GM12878 (cell line): ENCODE results near the gene SEMA5B. TPM values are rescaled to one million over a fixed set of nuclear protein-coding genes. Genes with fewer than 3 reads are reported as not detected.

Experiments
- ATAC-seq: fragments of 200-7000 bp; cut with Tn5 transposase; 3 replicates; pipeline ENCODE4 v1.9.1; 2020; ENCODE audit warnings: mild to moderate bottlenecking, moderate library complexity
- BruUV-seq: library from RNA; stranded (reverse); fragments of 400-500 nt; replicated peaks from 2 replicates; lab custom pipeline; 2021; lab: Mats Ljungman, UMichigan
- CTCF ChIA-PET: fragments of 300-600 bp; sonication (Branson Sonifier 250); formaldehyde crosslinking; extraction: SDS; loops from one replicate; lab custom pipeline; 2021; ENCODE audit warnings: inconsistent platforms; lab: Yijun Ruan, JAX
- POLR2A ChIA-PET: fragments of 350-600 bp; formaldehyde crosslinking; extraction: SDS; loops from one replicate; lab custom pipeline; 2021; ENCODE audit warnings: inconsistent platforms; lab: Charles Lee
- RAD21 ChIA-PET: fragments of 300-600 bp; sonication (Branson Sonifier 250); formaldehyde crosslinking; loops from one replicate; lab custom pipeline; 2023; ENCODE audit warnings: antibody characterized with exemption; ENCODE audit not compliant: unreplicated experiment; lab: Charles Lee
- SMC1A ChIA-PET: fragments of 300-600 bp; sonication (Branson Sonifier 250); formaldehyde crosslinking; loops from one replicate; lab custom pipeline; 2023; ENCODE audit not compliant: unreplicated experiment, uncharacterized antibody; lab: Charles Lee
- DNase-seq: peaks from one replicate; pipeline ENCODE4 v3.0.0-alpha.2; 2011; ENCODE audit warnings: low read depth, low spot score
- FAIRE-seq: peaks from 3 replicates; lab custom pipeline; 2011; peaks lifted over from hg19 to GRCh38; lab: Jason Lieb, UNC
- H2AFZ ChIP-seq: 2 replicates; pipeline ENCODE4 v1.6.0; 2011; ENCODE audit warnings: low read depth, low read length, control low read depth; ENCODE audit not compliant: control insufficient read depth
- H3K27ac ChIP-seq: 2 replicates; pipeline ENCODE4 v1.5.1; 2011; ENCODE audit warnings: control low read depth; ENCODE audit not compliant: control insufficient read depth, insufficient read depth
- H3K27me3 ChIP-seq, 2 experiments: replicated peaks in 1 of 2; 2 replicates each; pipeline versions ENCODE4 v1.6.0 to v1.6.1; 2011; ENCODE audit warnings: low read length in 1 of 2; ENCODE audit not compliant: control insufficient read depth in 2 of 2, insufficient read depth in 2 of 2
- H3K36me3 ChIP-seq, 2 experiments: 2 replicates each; pipeline ENCODE4 v1.5.1; 2011; ENCODE audit warnings: low read length in 1 of 2; ENCODE audit not compliant: control insufficient read depth in 2 of 2, insufficient read depth in 2 of 2
- H3K4me1 ChIP-seq: 2 replicates; pipeline ENCODE4 v1.6.1; 2011; ENCODE audit warnings: mild to moderate bottlenecking, low read length, moderate library complexity, mixed read lengths; ENCODE audit not compliant: control insufficient read depth, insufficient read depth
- H3K4me2 ChIP-seq: 2 replicates; pipeline ENCODE4 v1.6.0; 2011; ENCODE audit warnings: control low read depth; ENCODE audit not compliant: control insufficient read depth, insufficient read depth
- H3K4me3 ChIP-seq: fragments of 200-600 bp; sonication (generic); 2 replicates; pipeline ENCODE4 v1.5.1; 2016
- H3K79me2 ChIP-seq: 2 replicates; pipeline ENCODE4 v1.6.0; 2011; ENCODE audit warnings: low read length; ENCODE audit not compliant: control insufficient read depth, insufficient read depth
- H3K9ac ChIP-seq: 2 replicates; pipeline ENCODE4 v1.8.0; 2011; ENCODE audit warnings: low read length, control low read depth, mixed read lengths; ENCODE audit not compliant: control insufficient read depth, insufficient read depth
- H3K9me3 ChIP-seq: replicated peaks from 3 replicates; pipeline ENCODE4 v1.5.1; 2011; ENCODE audit warnings: mild to moderate bottlenecking, low read length; ENCODE audit not compliant: control insufficient read depth, insufficient read depth
- H4K20me1 ChIP-seq: 2 replicates; pipeline ENCODE4 v1.6.0; 2011; ENCODE audit not compliant: control insufficient read depth, insufficient read depth
- HSF1 ChIP-seq: fragments of 150-350 bp; IDR thresholded peaks from 2 replicates; pipeline ENCODE4 v1.6.1; 2014; ENCODE audit warnings: mild to moderate bottlenecking, low read depth, low read length
- RELA ChIP-seq: fragments of 450-650 bp; IDR thresholded peaks from 2 replicates; pipeline ENCODE4 v1.8.0; 2014; ENCODE audit warnings: borderline replicate concordance; ENCODE audit not compliant: partially characterized antibody
- STAT3 ChIP-seq: IDR thresholded peaks from 2 replicates; pipeline ENCODE4 v1.6.1; 2011; ENCODE audit warnings: low read depth, low read length, improper control_type of control experiment
- ZNF592 ChIP-seq: fragments of 450-650 bp; IDR thresholded peaks from 2 replicates; pipeline ENCODE4 v1.6.1; 2017; ENCODE audit warnings: mild to moderate bottlenecking, moderate library complexity
- WGBS: methylation state at CpG from one replicate; pipeline ENCODE4 v1.1.6; 2016; ENCODE audit warnings: low lambda C conversion rate; ENCODE audit not compliant: insufficient replicate concordance, insufficient coverage; ENCODE audit errors: missing lambda C conversion rate; 5-methylcytosine and 5-hydroxymethylcytosine counted together
- in situ Hi-C: fragments of 300-500 bp; cut with MboI; formaldehyde crosslinking; loops from 9 replicates; pipeline ENCODE4 v1.14.3; 2018; ENCODE audit warnings: mixed read lengths
- intact Hi-C: fragments of 100-400 bp; cut with micrococcal nuclease; formaldehyde crosslinking; loops from one replicate; pipeline ENCODE4 v1.14.2; 2022; ENCODE audit not compliant: unreplicated experiment
- polyA plus RNA-seq, 11 experiments: library from polyadenylated mRNA; depleted of rRNA in 4 of 11; unstranded in 6 of 11; stranded (reverse) in 5 of 11; fragments of >200 nt; fragmentation: Nextera tagmentation in 4 of 11; fragmentation: Illumina TruSeq in 1 of 11; extraction: Ambion mirVana in 4 of 11; extraction: Trizol in 1 of 11; gene quantifications; 1 replicate in 1 of 11; 2 replicates in 10 of 11; pipeline versions ENCODE4 v1.2.1 to v1.2.3, GENCODE V29; 2011 to 2016; ENCODE audit warnings: inconsistent platforms in 2 of 11, missing spikeins in 2 of 11, low read depth in 1 of 11
- total RNA-seq, 4 experiments: library from RNA; depleted of rRNA in 3 of 4; stranded (reverse); fragments of >200 nt in 3 of 4; fragmentation: Illumina TruSeq in 1 of 4; extraction: Trizol in 1 of 4; gene quantifications; 2 replicates each; pipeline versions ENCODE4 v1.2.1 to v1.2.3, GENCODE V29; 2013 to 2021

SEMA5B gene
- total and polyA plus RNA-seq, 10 of the 15 experiments (the other 5 are each of a cell fraction or from before 2014, with no cell fraction given) = 0.05 TPM; not detected in 9

- no TSS peak for BruUV-seq
- in situ Hi-C loops = no loop called here
- Histone ChIP-seq H3K9ac (no peak overlapping the region), H3K9me3 (no peaks in the 10 kb centered on the region), H3K27ac (no peak overlapping the region), H3K4me1 (no peaks in the 10 kb centered on the region; the same call in 1 of the 2 replicates), H3K79me2 (no peaks in the 10 kb centered on the region), H3K27me3 (peaks cover 0 to 2% of the 10 kb centered on the region in 2 experiments; a peak in 1 of 4 replicates), H4K20me1 (no peaks in the 10 kb centered on the region), H3K4me2 (no peak overlapping the region), H3K4me3 (no peak overlapping the region), H2AFZ (no peak overlapping the region), H3K36me3 (no peaks in the 10 kb centered on the region)
- FAIRE-seq (no peak), DNase-seq (no peak), ATAC-seq (no peak)
- SMC1A ChIA-PET = no interaction called here
- CTCF ChIA-PET = interaction anchor here (0.9 to 2.3 kb wide), 5 partner anchors 49 to 193 kb away, joined by 3 to 6 read pairs (median 3); partner anchors contain the start of gene SEMA5B
- no peak for TF ChIP-seq HSF1
- intact Hi-C loops = loop anchor here (10.0 kb wide), 1 partner anchor 193 kb away; no protein-coding TSS in a partner anchor
- WGBS = 92% methylated on average over 2 of the region's 2 CpGs
- RAD21 ChIA-PET = no interaction called here
- POLR2A ChIA-PET = no interaction called here
These were observed 79.8 kb downstream of the SEMA5B start for GRCh38 chr3:122947738-122948137.

- Histone ChIP-seq H3K9me3 (no peaks in the 10 kb centered on the region), H3K27me3 (peaks cover 0 to 2% of the 10 kb centered on the region in 2 experiments; a peak in 1 of 4 replicates), H3K4me1 (no peaks in the 10 kb centered on the region), H2AFZ (no peak overlapping the region), H3K4me2 (no peak overlapping the region), H4K20me1 (no peaks in the 10 kb centered on the region), H3K79me2 (no peaks in the 10 kb centered on the region), H3K4me3 (no peak overlapping the region), H3K36me3 (no peaks in the 10 kb centered on the region), H3K27ac (no peak overlapping the region), H3K9ac (no peak overlapping the region)
- in situ Hi-C loops (no loop called here), intact Hi-C loops (loop anchor here (10.0 kb wide), 1 partner anchor 192 kb away; no protein-coding TSS in a partner anchor)
- FAIRE-seq (no peak), DNase-seq (no peak), ATAC-seq (no peak)
- ChIA-PET RAD21 (no interaction called here), SMC1A (interaction anchor here (1.4 kb wide), 1 partner anchor 68 kb away, joined by 3 read pairs; no protein-coding TSS in a partner anchor), POLR2A (no interaction called here), CTCF (interaction anchor here (0.9 to 2.3 kb wide), 3 partner anchors 81 to 192 kb away, joined by 3 to 6 read pairs (median 3); no protein-coding TSS in a partner anchor)
- BruUV-seq = no TSS peak
- 50% methylated on average over 7 of the region's 7 CpGs for WGBS
- TF ChIP-seq STAT3 (no peak), ZNF592 (no peak), RELA (no peak)
These were observed 80.4 kb downstream of the SEMA5B start for GRCh38 chr3:122947196-122947595.
